ENCODE measurements around the gene NADK2. TPM values are rescaled to one million over a fixed set of nuclear protein-coding genes. Genes with fewer than 3 reads are reported as not detected.

NADK2 gene
- total RNA-seq, 1 experiment from 2014 or later = 21.2 TPM

- Histone ChIP-seq H4K20me1 (ENCODE audit: insufficient read depth) (no peaks in the 10 kb centered on the region; the same call in 1 of the 2 replicates), H3K27ac (ENCODE audit: low read depth, low read length) (no peak overlapping the region), H3K4me2 (ENCODE audit: low read length) (no peak overlapping the region), H3K9me3 (ENCODE audit: control insufficient read depth in 1 of 2, insufficient read depth in 1 of 2, low read depth in 1 of 2, low read length in 2 of 2) (no peaks in the 10 kb centered on the region), H3K36me3 (ENCODE audit: control insufficient read depth in 1 of 2, insufficient read depth in 2 of 2, low read length in 2 of 2) (peaks cover 32 to 42% of the 10 kb centered on the region in 2 experiments), H3K27me3 (ENCODE audit: insufficient read depth, low read length) (no peaks in the 10 kb centered on the region), H3K9me2 (ENCODE audit: insufficient read depth) (no peaks in the 10 kb centered on the region), H3K4me1 (ENCODE audit: control insufficient read depth in 1 of 2, insufficient read depth in 2 of 2, low read length in 2 of 2) (no peaks in the 10 kb centered on the region), H3K79me2 (ENCODE audit: insufficient read depth, low read length) (peaks cover 72% of the 10 kb centered on the region), H3K4me3 (replicated peaks in 1 of 2; ENCODE audit: low read depth in 1 of 2, low read length in 2 of 2) (no peak overlapping the region), H3K9ac (ENCODE audit: low read length) (no peak overlapping the region), H2AFZ (ENCODE audit: low read depth, low read length, poor library complexity, severe bottlenecking) (no peak overlapping the region)
- ChIA-PET POLR2A (no interaction called here), RAD21 (ENCODE audit: low non-redundant PET in 1 of 2, low total read pairs in 2 of 2, uncharacterized antibody in 2 of 2, unreplicated experiment in 2 of 2) (no interaction called here), CTCF (no interaction called here)
- intact Hi-C loops (cut with micrococcal nuclease) = no loop called here
- DNase-seq (ENCODE audit: low read depth, low spot score) (no peak), ATAC-seq (no peak)
- TF ChIP-seq CEBPB (IDR thresholded peaks at IDR 0.05; ENCODE audit: low read depth) (no peak), CTCF (IDR thresholded peaks at IDR 0.05 in 2 of 3, conservative IDR thresholded peaks at IDR 0.05 in 1 of 3; ENCODE audit: borderline replicate concordance in 1 of 3, insufficient read depth in 1 of 3, low read depth in 2 of 3, low read length in 2 of 3) (no peak), EGR1 (IDR thresholded peaks at IDR 0.05; ENCODE audit: low read depth) (no peak), MAX (IDR thresholded peaks at IDR 0.05) (no peak), YY1 (IDR thresholded peaks at IDR 0.05; ENCODE audit: extremely low read depth, insufficient replicate concordance, low read depth, low read length) (no peak), ZFX (IDR thresholded peaks at IDR 0.05) (no peak), ELF1 (IDR thresholded peaks at IDR 0.05; ENCODE audit: borderline replicate concordance, low read depth) (no peak), RAD21 (IDR thresholded peaks at IDR 0.05; ENCODE audit: low read depth) (no peak), SRF (IDR thresholded peaks at IDR 0.05; ENCODE audit: low read depth) (no peak), TCF7L2 (IDR thresholded peaks at IDR 0.05; ENCODE audit: borderline replicate concordance, extremely low read depth, insufficient read depth, insufficient read length) (no peak), EZH2phosphoT487 (IDR thresholded peaks at IDR 0.05; ENCODE audit: borderline replicate concordance) (no peak), FOSL1 (IDR thresholded peaks at IDR 0.05; ENCODE audit: low read depth) (no peak), ZBTB33 (IDR thresholded peaks at IDR 0.05; ENCODE audit: extremely low read depth, insufficient replicate concordance, low read length) (no peak), ATF3 (IDR thresholded peaks at IDR 0.05) (no peak), REST (IDR thresholded peaks at IDR 0.05; ENCODE audit: low read depth) (no peak), SP1 (IDR thresholded peaks at IDR 0.05; ENCODE audit: low read depth) (no peak)
- BruUV-seq (replicated peaks) = no TSS peak
Observed at GRCh38 chr5:36164461-36164860, 77.3 kb downstream of the NADK2 start.

All from HCT116 (cell line).